HEK293T (cell line): Measurements from ENCODE around the gene SMAD6.

Experiments used
- ARNT ChIP-seq: fragments of 450-650 bp; IDR thresholded peaks from 2 replicates; pipeline ENCODE4 v1.6.1; 2017; ENCODE audit warnings: mild to moderate bottlenecking
- CTBP1 ChIP-seq: fragments of 450-650 bp; IDR thresholded peaks from 2 replicates; pipeline ENCODE4 v1.6.1; 2016; ENCODE audit warnings: borderline replicate concordance
- FOXM1 ChIP-seq: fragments of 450-650 bp; IDR thresholded peaks from 2 replicates; pipeline ENCODE4 v1.6.1; 2017; ENCODE audit warnings: mild to moderate bottlenecking, borderline replicate concordance
- HDGF ChIP-seq: fragments of 450-650 bp; IDR thresholded peaks from 2 replicates; pipeline ENCODE4 v1.6.1; 2017; ENCODE audit warnings: antibody characterized with exemption, borderline replicate concordance
- L3MBTL2 ChIP-seq: fragments of 450-650 bp; conservative IDR thresholded peaks from 2 replicates; pipeline ENCODE4 v1.6.1; 2016; ENCODE audit warnings: mild to moderate bottlenecking
- LEF1 ChIP-seq: fragments of 450-650 bp; IDR thresholded peaks from 2 replicates; pipeline ENCODE4 v1.6.1; 2017; ENCODE audit warnings: mild to moderate bottlenecking, borderline replicate concordance
- PKNOX1 ChIP-seq: fragments of 450-650 bp; IDR thresholded peaks from 2 replicates; pipeline ENCODE4 v1.6.1; 2016
- SP1 ChIP-seq: fragments of 450-650 bp; IDR thresholded peaks from 2 replicates; pipeline ENCODE4 v1.6.1; 2017
- TARDBP ChIP-seq: fragments of 450-650 bp; IDR thresholded peaks from 2 replicates; pipeline ENCODE4 v1.6.1; 2016

- TF ChIP-seq LEF1 (no peak), L3MBTL2 (no peak), SP1 (no peak), ARNT (no peak), FOXM1 (no peak), HDGF (no peak), PKNOX1 (no peak), TARDBP (no peak), CTBP1 (no peak)
Observed at GRCh38 chr15:66830823-66831222, 128.8 kb downstream of the SMAD6 start.
